SK-N-SH treated with all-trans-retinoic acid at 6 μM for 48 hours (cell line): Measurements from ENCODE around the gene CDK4.

Source experiments
- ATAC-seq: fragments of 200-7000 bp; cut with Tn5 transposase; 3 replicates; pipeline ENCODE4 v1.9.1; 2020; ENCODE audit warnings: mild to moderate bottlenecking, moderate library complexity
- ARNTL ChIP-seq: fragments of 450-650 bp; formaldehyde crosslinking; IDR thresholded peaks from 2 replicates; pipeline ENCODE4 v1.5.0; 2020; ENCODE audit warnings: low read depth, mild to moderate bottlenecking, moderate library complexity, borderline replicate concordance
- BACH2 ChIP-seq: fragments of 250-450 bp; sonication (Bioruptor Pico); IDR thresholded peaks from 2 replicates; pipeline ENCODE4 v1.9.0; 2021; ENCODE audit warnings: mild to moderate bottlenecking, borderline replicate concordance
- CSDC2 ChIP-seq: fragments of 250-450 bp; sonication (Bioruptor Pico); IDR thresholded peaks from 2 replicates; pipeline ENCODE4 v1.5.0; 2020; ENCODE audit warnings: mild to moderate bottlenecking, moderate library complexity
- ESRRG ChIP-seq: fragments of 250-450 bp; sonication (Bioruptor Pico); IDR thresholded peaks from 2 replicates; pipeline ENCODE4 v1.6.1; 2021; ENCODE audit warnings: mild to moderate bottlenecking
- GLIS3 ChIP-seq: fragments of 250-450 bp; sonication (Bioruptor Pico); IDR thresholded peaks from 2 replicates; pipeline ENCODE4 v1.5.0; 2020; ENCODE audit warnings: mild to moderate bottlenecking, moderate library complexity
- ISL1 ChIP-seq: fragments of 250-450 bp; sonication (Bioruptor Pico); IDR thresholded peaks from 2 replicates; pipeline ENCODE4 v2.1.2; 2022; ENCODE audit warnings: mild to moderate bottlenecking, moderate library complexity
- OSR1 ChIP-seq: fragments of 250-450 bp; sonication (Bioruptor Pico); IDR thresholded peaks from 2 replicates; pipeline ENCODE4 v1.8.0; 2022; ENCODE audit warnings: moderate library complexity, mild to moderate bottlenecking, inconsistent platforms
- RARB ChIP-seq: fragments of 250-450 bp; sonication (Bioruptor Pico); IDR thresholded peaks from 2 replicates; pipeline ENCODE4 v1.8.0; 2021; ENCODE audit warnings: mild to moderate bottlenecking, moderate library complexity
- SNAI2 ChIP-seq: fragments of 250-450 bp; sonication (Bioruptor Pico); IDR thresholded peaks from 2 replicates; pipeline ENCODE4 v1.5.0; 2020; ENCODE audit warnings: mild to moderate bottlenecking, moderate library complexity
- TCF4 ChIP-seq: fragments of 250-450 bp; sonication (Bioruptor Pico); IDR thresholded peaks from 2 replicates; pipeline ENCODE4 v1.8.0; 2021; ENCODE audit warnings: mild to moderate bottlenecking, moderate library complexity, borderline replicate concordance
- TOX ChIP-seq: fragments of 250-450 bp; sonication (Bioruptor Pico); IDR thresholded peaks from 2 replicates; pipeline ENCODE4 v1.8.0; 2021; ENCODE audit warnings: mild to moderate bottlenecking, moderate library complexity, borderline replicate concordance
- ZC3H10 ChIP-seq: fragments of 250-450 bp; sonication (Bioruptor Pico); IDR thresholded peaks from 2 replicates; pipeline ENCODE4 v1.5.1; 2021; ENCODE audit warnings: mild to moderate bottlenecking, moderate library complexity
- ZFP3 ChIP-seq: fragments of 250-450 bp; sonication (Bioruptor Pico); IDR thresholded peaks from 2 replicates; pipeline ENCODE4 v1.5.0; 2020; ENCODE audit warnings: mild to moderate bottlenecking, moderate library complexity
- ZNF565 ChIP-seq: fragments of 450-650 bp; formaldehyde crosslinking; conservative IDR thresholded peaks from 2 replicates; pipeline ENCODE4 v1.5.0; 2020; ENCODE audit warnings: low read depth, mild to moderate bottlenecking, moderate library complexity
- ZNF70 ChIP-seq: fragments of 450-650 bp; formaldehyde crosslinking; IDR thresholded peaks from 2 replicates; pipeline ENCODE4 v1.5.0; 2020; ENCODE audit warnings: mild to moderate bottlenecking, moderate library complexity
- ZNF8 ChIP-seq: fragments of 450-650 bp; formaldehyde crosslinking; IDR thresholded peaks from 2 replicates; pipeline ENCODE4 v1.5.0; 2020; ENCODE audit warnings: mild to moderate bottlenecking, moderate library complexity
- TF ChIP-seq, protein P1 (sequence below): fragments of 250-450 bp; sonication (Bioruptor Pico); IDR thresholded peaks from 2 replicates; pipeline ENCODE4 v1.5.1; 2021; ENCODE audit warnings: mild to moderate bottlenecking, moderate library complexity
- TF ChIP-seq, protein P2 (sequence below): fragments of 250-450 bp; sonication (Bioruptor Pico); IDR thresholded peaks from 2 replicates; pipeline ENCODE4 v1.5.1; 2020; ENCODE audit warnings: low read depth, mild to moderate bottlenecking, moderate library complexity
- TF ChIP-seq, protein P3 (sequence below): fragments of 250-450 bp; sonication (Bioruptor Pico); IDR thresholded peaks from 2 replicates; pipeline ENCODE4 v1.5.0; 2020; ENCODE audit warnings: mild to moderate bottlenecking, moderate library complexity
- TF ChIP-seq, protein P4 (sequence below): fragments of 250-450 bp; sonication (Bioruptor Pico); IDR thresholded peaks from 2 replicates; pipeline ENCODE4 v1.8.0; 2020; ENCODE audit warnings: mild to moderate bottlenecking, moderate library complexity, borderline replicate concordance

CDK4 gene

DNA sequence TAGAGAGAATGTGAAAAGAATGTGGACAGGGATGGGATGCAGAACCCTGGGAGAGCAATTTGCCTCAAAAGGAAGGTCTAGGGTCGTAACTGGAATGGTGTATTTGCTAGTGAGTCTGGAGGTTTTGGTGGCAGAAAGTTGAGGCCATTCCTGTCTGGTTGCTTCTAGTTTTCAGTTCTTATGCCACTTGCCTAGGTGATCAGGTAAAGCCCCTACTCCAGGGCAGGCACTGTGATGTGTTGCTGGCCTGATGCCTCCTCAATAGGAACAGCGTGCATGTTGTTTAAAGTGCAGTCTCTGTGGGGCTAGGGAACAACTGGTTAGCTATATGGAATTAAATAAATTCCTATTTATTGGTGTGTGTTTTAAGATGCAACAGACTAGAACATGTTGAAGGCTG is 51.8 kb downstream of the CDK4 start:
- no peak for ATAC-seq
- no peak for TF ChIP-seq RARB (CRISPR knock-in tag)

DNA sequence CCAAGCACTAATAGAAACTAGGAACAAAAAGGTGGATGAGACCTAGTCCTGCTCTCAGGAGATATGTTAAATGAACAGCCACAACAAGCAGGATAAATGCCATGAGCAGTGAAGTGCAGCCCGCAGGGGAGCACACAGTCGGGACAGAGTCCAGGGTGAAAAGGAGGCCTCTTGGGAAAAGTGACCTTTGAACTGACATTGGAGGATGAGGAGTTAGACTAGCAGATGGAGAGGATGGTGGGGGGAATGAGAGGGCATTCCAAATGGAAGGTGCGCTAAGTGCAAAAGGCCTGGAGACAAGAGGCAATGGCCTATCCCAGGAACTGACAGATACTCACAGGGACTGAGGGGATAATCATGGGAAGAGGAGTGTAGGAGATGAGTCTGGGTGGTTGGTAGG is 53.7 kb downstream of the CDK4 start:
- ATAC-seq, result no peak
- TF ChIP-seq TCF4 (no peak), ARNTL (CRISPR knock-in tag) (no peak), OSR1 (no peak), ISL1 (CRISPR knock-in tag) (no peak), BACH2 (CRISPR knock-in tag) (no peak), CSDC2 (CRISPR knock-in tag) (no peak), ZFP3 (CRISPR knock-in tag) (no peak), ZC3H10 (no peak), ZNF8 (CRISPR knock-in tag) (no peak), ESRRG (no peak), ZNF70 (CRISPR knock-in tag) (no peak), TOX (CRISPR knock-in tag) (no peak), SNAI2 (CRISPR knock-in tag) (no peak), GLIS3 (no peak), ZNF565 (CRISPR knock-in tag) (no peak)
- TF ChIP-seq, protein P1, sequence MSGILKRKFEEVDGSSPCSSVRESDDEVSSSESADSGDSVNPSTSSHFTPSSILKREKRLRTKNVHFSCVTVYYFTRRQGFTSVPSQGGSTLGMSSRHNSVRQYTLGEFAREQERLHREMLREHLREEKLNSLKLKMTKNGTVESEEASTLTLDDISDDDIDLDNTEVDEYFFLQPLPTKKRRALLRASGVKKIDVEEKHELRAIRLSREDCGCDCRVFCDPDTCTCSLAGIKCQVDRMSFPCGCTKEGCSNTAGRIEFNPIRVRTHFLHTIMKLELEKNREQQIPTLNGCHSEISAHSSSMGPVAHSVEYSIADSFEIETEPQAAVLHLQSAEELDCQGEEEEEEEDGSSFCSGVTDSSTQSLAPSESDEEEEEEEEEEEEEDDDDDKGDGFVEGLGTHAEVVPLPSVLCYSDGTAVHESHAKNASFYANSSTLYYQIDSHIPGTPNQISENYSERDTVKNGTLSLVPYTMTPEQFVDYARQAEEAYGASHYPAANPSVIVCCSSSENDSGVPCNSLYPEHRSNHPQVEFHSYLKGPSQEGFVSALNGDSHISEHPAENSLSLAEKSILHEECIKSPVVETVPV (CRISPR knock-in tag), result no peak
- TF ChIP-seq, protein P2, sequence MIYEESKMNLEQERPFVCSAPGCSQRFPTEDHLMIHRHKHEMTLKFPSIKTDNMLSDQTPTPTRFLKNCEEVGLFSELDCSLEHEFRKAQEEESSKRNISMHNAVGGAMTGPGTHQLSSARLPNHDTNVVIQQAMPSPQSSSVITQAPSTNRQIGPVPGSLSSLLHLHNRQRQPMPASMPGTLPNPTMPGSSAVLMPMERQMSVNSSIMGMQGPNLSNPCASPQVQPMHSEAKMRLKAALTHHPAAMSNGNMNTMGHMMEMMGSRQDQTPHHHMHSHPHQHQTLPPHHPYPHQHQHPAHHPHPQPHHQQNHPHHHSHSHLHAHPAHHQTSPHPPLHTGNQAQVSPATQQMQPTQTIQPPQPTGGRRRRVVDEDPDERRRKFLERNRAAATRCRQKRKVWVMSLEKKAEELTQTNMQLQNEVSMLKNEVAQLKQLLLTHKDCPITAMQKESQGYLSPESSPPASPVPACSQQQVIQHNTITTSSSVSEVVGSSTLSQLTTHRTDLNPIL, result no peak
- TF ChIP-seq, protein P3, sequence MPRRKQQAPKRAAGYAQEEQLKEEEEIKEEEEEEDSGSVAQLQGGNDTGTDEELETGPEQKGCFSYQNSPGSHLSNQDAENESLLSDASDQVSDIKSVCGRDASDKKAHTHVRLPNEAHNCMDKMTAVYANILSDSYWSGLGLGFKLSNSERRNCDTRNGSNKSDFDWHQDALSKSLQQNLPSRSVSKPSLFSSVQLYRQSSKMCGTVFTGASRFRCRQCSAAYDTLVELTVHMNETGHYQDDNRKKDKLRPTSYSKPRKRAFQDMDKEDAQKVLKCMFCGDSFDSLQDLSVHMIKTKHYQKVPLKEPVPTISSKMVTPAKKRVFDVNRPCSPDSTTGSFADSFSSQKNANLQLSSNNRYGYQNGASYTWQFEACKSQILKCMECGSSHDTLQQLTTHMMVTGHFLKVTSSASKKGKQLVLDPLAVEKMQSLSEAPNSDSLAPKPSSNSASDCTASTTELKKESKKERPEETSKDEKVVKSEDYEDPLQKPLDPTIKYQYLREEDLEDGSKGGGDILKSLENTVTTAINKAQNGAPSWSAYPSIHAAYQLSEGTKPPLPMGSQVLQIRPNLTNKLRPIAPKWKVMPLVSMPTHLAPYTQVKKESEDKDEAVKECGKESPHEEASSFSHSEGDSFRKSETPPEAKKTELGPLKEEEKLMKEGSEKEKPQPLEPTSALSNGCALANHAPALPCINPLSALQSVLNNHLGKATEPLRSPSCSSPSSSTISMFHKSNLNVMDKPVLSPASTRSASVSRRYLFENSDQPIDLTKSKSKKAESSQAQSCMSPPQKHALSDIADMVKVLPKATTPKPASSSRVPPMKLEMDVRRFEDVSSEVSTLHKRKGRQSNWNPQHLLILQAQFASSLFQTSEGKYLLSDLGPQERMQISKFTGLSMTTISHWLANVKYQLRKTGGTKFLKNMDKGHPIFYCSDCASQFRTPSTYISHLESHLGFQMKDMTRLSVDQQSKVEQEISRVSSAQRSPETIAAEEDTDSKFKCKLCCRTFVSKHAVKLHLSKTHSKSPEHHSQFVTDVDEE (CRISPR knock-in tag), result no peak
- TF ChIP-seq, protein P4, sequence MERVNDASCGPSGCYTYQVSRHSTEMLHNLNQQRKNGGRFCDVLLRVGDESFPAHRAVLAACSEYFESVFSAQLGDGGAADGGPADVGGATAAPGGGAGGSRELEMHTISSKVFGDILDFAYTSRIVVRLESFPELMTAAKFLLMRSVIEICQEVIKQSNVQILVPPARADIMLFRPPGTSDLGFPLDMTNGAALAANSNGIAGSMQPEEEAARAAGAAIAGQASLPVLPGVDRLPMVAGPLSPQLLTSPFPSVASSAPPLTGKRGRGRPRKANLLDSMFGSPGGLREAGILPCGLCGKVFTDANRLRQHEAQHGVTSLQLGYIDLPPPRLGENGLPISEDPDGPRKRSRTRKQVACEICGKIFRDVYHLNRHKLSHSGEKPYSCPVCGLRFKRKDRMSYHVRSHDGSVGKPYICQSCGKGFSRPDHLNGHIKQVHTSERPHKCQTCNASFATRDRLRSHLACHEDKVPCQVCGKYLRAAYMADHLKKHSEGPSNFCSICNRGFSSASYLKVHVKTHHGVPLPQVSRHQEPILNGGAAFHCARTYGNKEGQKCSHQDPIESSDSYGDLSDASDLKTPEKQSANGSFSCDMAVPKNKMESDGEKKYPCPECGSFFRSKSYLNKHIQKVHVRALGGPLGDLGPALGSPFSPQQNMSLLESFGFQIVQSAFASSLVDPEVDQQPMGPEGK (CRISPR knock-in tag), result no peak
- TF ChIP-seq, all 23 proteins: peak for 0
